Endothelial cell of umbilical vein (primary cell): ENCODE results near the gene SHISA9. TPM values are rescaled to one million over a fixed set of nuclear protein-coding genes. Genes with fewer than 3 reads are reported as not detected.

Source experiments
- BruUV-seq: library from RNA; stranded (reverse); fragments of 400-500 nt; replicated peaks from 2 replicates; lab custom pipeline; 2021; lab: Mats Ljungman, UMichigan
- CTCF ChIA-PET: fragments of 300-600, 350-600 bp; sonication (Branson Sonifier 250); formaldehyde crosslinking; loops from one replicate; lab custom pipeline; 2021; ENCODE audit warnings: antibody characterized with exemption, inconsistent platforms; lab: Charles Lee
- POLR2A ChIA-PET: fragments of 300-600, 350-600 bp; sonication (Branson Sonifier 250); formaldehyde crosslinking; loops from one replicate; lab custom pipeline; 2021; ENCODE audit warnings: antibody characterized with exemption, inconsistent platforms; lab: Charles Lee
- DNase-seq: peaks from one replicate; pipeline ENCODE4 v3.0.0-alpha.2; 2011; ENCODE audit warnings: low read depth, low spot score
- FAIRE-seq: peaks from 2 replicates; lab custom pipeline; 2011; peaks lifted over from hg19 to GRCh38; lab: Jason Lieb, UNC
- H2AFZ ChIP-seq: 2 replicates; pipeline ENCODE4 v1.6.0; 2012; ENCODE audit warnings: low read depth, low read length, control low read depth, inconsistent platforms
- H3K27ac ChIP-seq: 2 replicates; pipeline ENCODE4 v1.5.1; 2011; ENCODE audit warnings: low read depth, mild to moderate bottlenecking, control low read depth, low read length, moderate library complexity; ENCODE audit not compliant: insufficient read depth
- H3K27me3 ChIP-seq, 2 experiments: 2 replicates each; pipeline versions ENCODE4 v1.6.0 to v1.6.1; 2011; ENCODE audit warnings: low read length in 2 of 2, mixed read lengths in 1 of 2; ENCODE audit not compliant: control insufficient read depth in 2 of 2, insufficient read depth in 2 of 2
- H3K36me3 ChIP-seq, 2 experiments: 2 replicates in 1 of 2; 3 replicates in 1 of 2; pipeline ENCODE4 v1.5.1; 2011; ENCODE audit warnings: low read length in 2 of 2, mild to moderate bottlenecking in 1 of 2, moderate library complexity in 1 of 2; ENCODE audit not compliant: control insufficient read depth in 2 of 2, insufficient read depth in 2 of 2; ENCODE audit errors: extremely low read depth in 1 of 2
- H3K4me1 ChIP-seq: 3 replicates; pipeline ENCODE4 v1.5.1; 2011; ENCODE audit warnings: mild to moderate bottlenecking, low read length; ENCODE audit not compliant: control insufficient read depth, insufficient read depth; ENCODE audit errors: extremely low read depth
- H3K4me2 ChIP-seq: 2 replicates; pipeline ENCODE4 v1.6.1; 2011; ENCODE audit warnings: low read length, control low read depth, mixed read lengths; ENCODE audit not compliant: insufficient read depth
- H3K4me3 ChIP-seq, 3 experiments: fragments of 200-600 bp in 1 of 3; sonication (generic), shearing (Covaris generic) in 1 of 3; replicated peaks in 1 of 3; 2 replicates each; pipeline ENCODE4 v1.5.1; 2011 to 2016; ENCODE audit warnings: control low read depth in 3 of 3, low read length in 3 of 3, mild to moderate bottlenecking in 2 of 3, inconsistent platforms in 1 of 3, low read depth in 1 of 3, moderate library complexity in 1 of 3; ENCODE audit not compliant: insufficient read depth in 1 of 3
- H3K79me2 ChIP-seq: 2 replicates; pipeline ENCODE4 v1.6.0; 2012; ENCODE audit warnings: low read length, inconsistent platforms; ENCODE audit not compliant: control insufficient read depth, insufficient read depth
- H3K9ac ChIP-seq: replicated peaks from 2 replicates; pipeline ENCODE3; 2011; ENCODE audit warnings: low read length, control low read depth; ENCODE audit not compliant: insufficient read depth; ENCODE audit errors: extremely low read depth
- H3K9me1 ChIP-seq: replicated peaks from 3 replicates; pipeline ENCODE4 v1.6.0; 2011; ENCODE audit warnings: mild to moderate bottlenecking, low read length; ENCODE audit not compliant: control insufficient read depth, insufficient read depth; ENCODE audit errors: extremely low read depth
- H3K9me3 ChIP-seq: replicated peaks from 2 replicates; pipeline ENCODE4 v1.5.1; 2012; ENCODE audit warnings: low read length, inconsistent platforms; ENCODE audit not compliant: control insufficient read depth, insufficient read depth
- H4K20me1 ChIP-seq: replicated peaks from 2 replicates; pipeline ENCODE3; 2011; ENCODE audit warnings: mild to moderate bottlenecking, low read length; ENCODE audit not compliant: control insufficient read depth, insufficient read depth; ENCODE audit errors: extremely low read depth
- JUN ChIP-seq: IDR thresholded peaks from 2 replicates; pipeline ENCODE4 v1.6.1; 2011; ENCODE audit warnings: borderline replicate concordance, low read depth; ENCODE audit not compliant: insufficient read length, insufficient read depth
- MYC ChIP-seq: IDR thresholded peaks from one replicate; pipeline ENCODE4 v1.6.1; 2011; ENCODE audit warnings: mild to moderate bottlenecking, low read depth, low read length
- POLR2A ChIP-seq: IDR thresholded peaks from 2 replicates; pipeline ENCODE4 v1.6.1; 2012; ENCODE audit warnings: low read depth, mild to moderate bottlenecking, control low read depth, low read length
- dilution Hi-C: fragments of 300-500 bp; cut with MboI; formaldehyde crosslinking; loops from one replicate; pipeline ENCODE4 v1.15.0; 2019; ENCODE audit warnings: low sequenced_read_pairs; ENCODE audit not compliant: extremely low pct_ligation_motif_present
- intact Hi-C: fragments of 100-400 bp; cut with micrococcal nuclease; formaldehyde crosslinking; loops from one replicate; pipeline ENCODE4 v1.10.0; 2022
- polyA plus RNA-seq, 4 experiments: library from polyadenylated mRNA; depleted of rRNA in 3 of 4; stranded (reverse) in 3 of 4; unstranded in 1 of 4; fragments of >200 nt; gene quantifications; 2 replicates each; pipeline versions ENCODE4 v1.2.1 to v1.2.3, GENCODE V29; 2011 to 2012; ENCODE audit warnings: missing spikeins in 1 of 4
- total RNA-seq: library from RNA; stranded (reverse); gene quantifications from 2 replicates; pipeline ENCODE4 v1.2.3, GENCODE V29; 2021
- TF ChIP-seq, protein P1 (sequence below), 2 donors: IDR thresholded peaks; 1 replicate in 1 of 2; 2 replicates in 1 of 2; pipeline ENCODE4 v1.5.1; 2011; ENCODE audit warnings: low read length in 2 of 2, mild to moderate bottlenecking in 2 of 2, moderate library complexity in 2 of 2, control low read depth in 1 of 2, inconsistent platforms in 1 of 2, low read depth in 1 of 2; ENCODE audit not compliant: insufficient read depth in 1 of 2; ENCODE audit errors: extremely low read depth in 1 of 2
- TF ChIP-seq, protein P2 (sequence below): IDR thresholded peaks from 2 replicates; pipeline ENCODE4 v1.6.1; 2011; ENCODE audit not compliant: insufficient read depth, insufficient read length

The SHISA9 gene
- total and polyA plus RNA-seq, 2 donors (not counting 3 experiments of a cell fraction or from before 2014, with no cell fraction given), result not detected

DNA sequence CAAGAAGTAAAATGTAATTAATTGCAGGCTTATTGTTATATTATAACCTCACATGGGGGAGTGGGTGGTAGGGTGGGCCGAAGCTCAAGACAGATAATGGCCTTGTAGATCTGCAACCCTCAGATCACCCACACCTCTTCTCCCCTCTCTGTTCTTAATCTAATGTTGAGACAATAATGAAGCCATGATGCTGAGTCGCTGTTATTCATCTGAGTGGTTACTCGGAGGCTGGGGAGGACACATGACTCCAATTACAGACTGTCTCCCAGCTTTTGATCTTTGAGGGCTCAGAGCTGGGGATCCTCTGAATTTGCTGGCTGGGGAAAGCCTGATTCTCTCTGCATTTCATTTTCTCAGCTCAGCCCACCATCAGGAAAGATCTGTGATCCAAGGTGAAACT, 275.3 kb downstream of the SHISA9 start:
- Histone ChIP-seq H3K4me2 (no peak overlapping the region), H2AFZ (no peak overlapping the region), H3K4me1 (no peaks in the 10 kb centered on the region), H3K4me3 (no peak overlapping the region), H3K27ac (no peak overlapping the region), H3K79me2 (no peaks in the 10 kb centered on the region), H3K27me3 (no peaks in the 10 kb centered on the region), H3K36me3 (no peaks in the 10 kb centered on the region), H4K20me1 (no peaks in the 10 kb centered on the region), H3K9me1 (no peaks in the 10 kb centered on the region), H3K9ac (no peak overlapping the region), H3K9me3 (peaks cover 4% of the 10 kb centered on the region)
- intact Hi-C loops (no loop called here), dilution Hi-C loops (no loop called here)
- no TSS peak for BruUV-seq
- DNase-seq, result no peak
- POLR2A ChIA-PET, result no interaction called here
- no peak for FAIRE-seq
- CTCF ChIA-PET, result no interaction called here
- TF ChIP-seq, protein P1, sequence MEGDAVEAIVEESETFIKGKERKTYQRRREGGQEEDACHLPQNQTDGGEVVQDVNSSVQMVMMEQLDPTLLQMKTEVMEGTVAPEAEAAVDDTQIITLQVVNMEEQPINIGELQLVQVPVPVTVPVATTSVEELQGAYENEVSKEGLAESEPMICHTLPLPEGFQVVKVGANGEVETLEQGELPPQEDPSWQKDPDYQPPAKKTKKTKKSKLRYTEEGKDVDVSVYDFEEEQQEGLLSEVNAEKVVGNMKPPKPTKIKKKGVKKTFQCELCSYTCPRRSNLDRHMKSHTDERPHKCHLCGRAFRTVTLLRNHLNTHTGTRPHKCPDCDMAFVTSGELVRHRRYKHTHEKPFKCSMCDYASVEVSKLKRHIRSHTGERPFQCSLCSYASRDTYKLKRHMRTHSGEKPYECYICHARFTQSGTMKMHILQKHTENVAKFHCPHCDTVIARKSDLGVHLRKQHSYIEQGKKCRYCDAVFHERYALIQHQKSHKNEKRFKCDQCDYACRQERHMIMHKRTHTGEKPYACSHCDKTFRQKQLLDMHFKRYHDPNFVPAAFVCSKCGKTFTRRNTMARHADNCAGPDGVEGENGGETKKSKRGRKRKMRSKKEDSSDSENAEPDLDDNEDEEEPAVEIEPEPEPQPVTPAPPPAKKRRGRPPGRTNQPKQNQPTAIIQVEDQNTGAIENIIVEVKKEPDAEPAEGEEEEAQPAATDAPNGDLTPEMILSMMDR (IDR thresholded peaks at IDR 0.05; ENCODE audit: extremely low read depth in 1 of 2, insufficient read depth in 1 of 2, low read depth in 1 of 2, low read length in 2 of 2), result no peak
- TF ChIP-seq, protein P2, sequence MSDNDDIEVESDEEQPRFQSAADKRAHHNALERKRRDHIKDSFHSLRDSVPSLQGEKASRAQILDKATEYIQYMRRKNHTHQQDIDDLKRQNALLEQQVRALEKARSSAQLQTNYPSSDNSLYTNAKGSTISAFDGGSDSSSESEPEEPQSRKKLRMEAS, result no peak
- TF ChIP-seq JUN, result no peak
- TF ChIP-seq MYC, result no peak

DNA sequence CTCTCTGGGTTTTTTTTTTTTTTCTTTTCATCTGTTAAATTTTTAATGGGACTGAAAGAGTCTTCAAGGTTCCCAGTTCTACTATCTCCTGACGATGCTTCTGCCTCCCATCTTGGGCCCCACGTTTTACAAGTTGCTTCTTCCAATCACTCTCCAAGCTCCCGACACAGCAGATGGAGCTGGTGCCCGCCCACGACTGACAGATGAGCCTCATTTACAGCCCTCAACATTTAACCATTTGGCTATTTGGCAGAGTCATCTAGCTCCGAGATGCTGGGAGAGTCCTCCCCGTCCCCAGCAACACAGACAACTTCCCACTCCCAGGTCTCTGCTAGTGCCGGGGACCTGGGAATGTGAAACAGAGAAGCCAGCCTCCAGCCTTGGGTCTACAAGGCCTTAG, 276.9 kb downstream of the SHISA9 start:
- Histone ChIP-seq H3K27ac (no peak overlapping the region), H4K20me1 (no peaks in the 10 kb centered on the region), H3K27me3 (no peaks in the 10 kb centered on the region), H3K9me1 (no peaks in the 10 kb centered on the region), H3K9ac (no peak overlapping the region), H2AFZ (no peak overlapping the region), H3K79me2 (no peaks in the 10 kb centered on the region), H3K9me3 (peaks cover 2% of the 10 kb centered on the region), H3K4me2 (no peak overlapping the region), H3K4me3 (no peak overlapping the region), H3K36me3 (no peaks in the 10 kb centered on the region), H3K4me1 (no peaks in the 10 kb centered on the region)
- intact Hi-C loops (no loop called here), dilution Hi-C loops (no loop called here)
- FAIRE-seq, result no peak
- ChIA-PET POLR2A (no interaction called here), CTCF (no interaction called here)
- no peak for DNase-seq
- no TSS peak for BruUV-seq
- TF ChIP-seq JUN (no peak), POLR2A (no peak), MYC (no peak)
